Measurements from ENCODE around the gene SAMM50. TPM values are rescaled to one million over a fixed set of nuclear protein-coding genes. Genes with fewer than 3 reads are reported as not detected.

Gene SAMM50
- total RNA-seq, 1 experiment from 2014 or later = 40.8 TPM

- Histone ChIP-seq H3K27ac (ENCODE audit: low read depth, low read length) (no peak overlapping the region), H3K4me1 (ENCODE audit: control insufficient read depth in 1 of 2, insufficient read depth in 2 of 2, low read length in 2 of 2) (no peaks in the 10 kb centered on the region), H4K20me1 (ENCODE audit: insufficient read depth) (no peaks in the 10 kb centered on the region), H3K9me3 (ENCODE audit: control insufficient read depth in 1 of 2, insufficient read depth in 1 of 2, low read depth in 1 of 2, low read length in 2 of 2) (no peaks in the 10 kb centered on the region), H3K4me2 (ENCODE audit: low read length) (no peak overlapping the region), H3K9me2 (ENCODE audit: insufficient read depth) (no peaks in the 10 kb centered on the region), H3K9ac (ENCODE audit: low read length) (no peak overlapping the region), H3K27me3 (ENCODE audit: insufficient read depth, low read length) (no peaks in the 10 kb centered on the region), H3K4me3 (replicated peaks in 1 of 2; ENCODE audit: low read depth in 1 of 2, low read length in 2 of 2) (no peak overlapping the region), H3K79me2 (ENCODE audit: insufficient read depth, low read length) (no peaks in the 10 kb centered on the region), H2AFZ (ENCODE audit: low read depth, low read length, poor library complexity, severe bottlenecking) (no peak overlapping the region), H3K36me3 (ENCODE audit: control insufficient read depth in 1 of 2, insufficient read depth in 2 of 2, low read length in 2 of 2) (no peaks in the 10 kb centered on the region)
- TF ChIP-seq EZH2phosphoT487 (IDR thresholded peaks at IDR 0.05; ENCODE audit: borderline replicate concordance) = no peak
- no peak for TF ChIP-seq EGR1 (IDR thresholded peaks at IDR 0.05; ENCODE audit: low read depth)
- TF ChIP-seq SP1 (IDR thresholded peaks at IDR 0.05; ENCODE audit: low read depth) = no peak
- TF ChIP-seq CEBPB (IDR thresholded peaks at IDR 0.05; ENCODE audit: low read depth) = no peak
- TF ChIP-seq YY1 (IDR thresholded peaks at IDR 0.05; ENCODE audit: extremely low read depth, insufficient replicate concordance, low read depth, low read length) = no peak
- TF ChIP-seq CTCF (IDR thresholded peaks at IDR 0.05 in 2 of 3, conservative IDR thresholded peaks at IDR 0.05 in 1 of 3; ENCODE audit: borderline replicate concordance in 1 of 3, insufficient read depth in 1 of 3, low read depth in 2 of 3, low read length in 2 of 3) = no peak
- no TSS peak for BruUV-seq (replicated peaks)
- CTCF ChIA-PET = interaction anchor here (1.5 to 2.1 kb wide), 2 partner anchors 12 to 620 kb away, joined by 5 to 7 read pairs; no protein-coding TSS in a partner anchor
- POLR2A ChIA-PET = no interaction called here
- intact Hi-C loops (cut with micrococcal nuclease) = no loop called here
- no peak for DNase-seq (ENCODE audit: low read depth, low spot score)
- no peak for ATAC-seq
- RAD21 ChIA-PET (ENCODE audit: low non-redundant PET in 1 of 2, low total read pairs in 2 of 2, uncharacterized antibody in 2 of 2, unreplicated experiment in 2 of 2) = no interaction called here
Measured at GRCh38 chr22:44005524-44005923, 50.3 kb downstream of the SAMM50 start.

GRCh38 chr22:44012162-44012561, 56.9 kb downstream of the SAMM50 start:
- ChIA-PET RAD21 (ENCODE audit: low non-redundant PET in 1 of 2, low total read pairs in 2 of 2, uncharacterized antibody in 2 of 2, unreplicated experiment in 2 of 2) (no interaction called here), CTCF (no interaction called here), POLR2A (no interaction called here)
- no peaks in the 10 kb centered on the region for H3K9me3 ChIP-seq (ENCODE audit: control insufficient read depth in 1 of 2, insufficient read depth in 1 of 2, low read depth in 1 of 2, low read length in 2 of 2)
- no peaks in the 10 kb centered on the region for H3K9me2 ChIP-seq (ENCODE audit: insufficient read depth)
- no peak overlapping the region for H2AFZ ChIP-seq (ENCODE audit: low read depth, low read length, poor library complexity, severe bottlenecking)
- no peaks in the 10 kb centered on the region for H4K20me1 ChIP-seq (ENCODE audit: insufficient read depth)
- no peaks in the 10 kb centered on the region for H3K4me1 ChIP-seq (ENCODE audit: control insufficient read depth in 1 of 2, insufficient read depth in 2 of 2, low read length in 2 of 2)
- no peak overlapping the region for H3K4me3 ChIP-seq (replicated peaks in 1 of 2; ENCODE audit: low read depth in 1 of 2, low read length in 2 of 2)
- no peak overlapping the region for H3K4me2 ChIP-seq (ENCODE audit: low read length)
- H3K79me2 ChIP-seq (ENCODE audit: insufficient read depth, low read length) = no peaks in the 10 kb centered on the region
- DNase-seq (ENCODE audit: low read depth, low spot score) (no peak), ATAC-seq (no peak)
- TF ChIP-seq JUND (IDR thresholded peaks at IDR 0.05) (no peak), SRF (IDR thresholded peaks at IDR 0.05; ENCODE audit: low read depth) (no peak), CTCF (IDR thresholded peaks at IDR 0.05 in 2 of 3, conservative IDR thresholded peaks at IDR 0.05 in 1 of 3; ENCODE audit: borderline replicate concordance in 1 of 3, insufficient read depth in 1 of 3, low read depth in 2 of 3, low read length in 2 of 3) (no peak), FOSL1 (IDR thresholded peaks at IDR 0.05; ENCODE audit: low read depth) (no peak), ATF3 (IDR thresholded peaks at IDR 0.05) (no peak), TCF7L2 (IDR thresholded peaks at IDR 0.05; ENCODE audit: borderline replicate concordance, extremely low read depth, insufficient read depth, insufficient read length) (no peak), SP1 (IDR thresholded peaks at IDR 0.05; ENCODE audit: low read depth) (no peak), MAX (IDR thresholded peaks at IDR 0.05) (no peak), ZBTB33 (IDR thresholded peaks at IDR 0.05; ENCODE audit: extremely low read depth, insufficient replicate concordance, low read length) (no peak)
- H3K36me3 ChIP-seq (ENCODE audit: control insufficient read depth in 1 of 2, insufficient read depth in 2 of 2, low read length in 2 of 2) = no peaks in the 10 kb centered on the region; a peak in 1 of 4 replicates
- H3K27me3 ChIP-seq (ENCODE audit: insufficient read depth, low read length) = no peaks in the 10 kb centered on the region
- H3K9ac ChIP-seq (ENCODE audit: low read length) = no peak overlapping the region
- intact Hi-C loops (cut with micrococcal nuclease) = no loop called here
- BruUV-seq (replicated peaks) = no TSS peak
- H3K27ac ChIP-seq (ENCODE audit: low read depth, low read length) = no peak overlapping the region
